A673 (cell line): ENCODE results near the gene PMEPA1. TPM values are rescaled to one million over a fixed set of nuclear protein-coding genes. Genes with fewer than 3 reads are reported as not detected.

Experiments
- BruUV-seq: library from RNA; stranded (reverse); fragments of 400-500 nt; replicated peaks from 2 replicates; lab custom pipeline; 2021; lab: Mats Ljungman, UMichigan
- CTCF ChIA-PET: fragments of 300-600 bp; sonication (Branson Sonifier 250); formaldehyde crosslinking; loops from one replicate; lab custom pipeline; 2022; ENCODE audit warnings: antibody characterized with exemption; lab: Charles Lee
- POLR2A ChIA-PET: fragments of 300-600 bp; sonication (Branson Sonifier 250); formaldehyde crosslinking; loops from one replicate; lab custom pipeline; 2022; ENCODE audit warnings: antibody characterized with exemption; ENCODE audit not compliant: low non-redundant PET; lab: Charles Lee
- DNase-seq: peaks from one replicate; pipeline ENCODE4 v3.0.0-alpha.2; 2015; ENCODE audit warnings: low spot score
- H3K27ac ChIP-seq: fragments of 200-600 bp; sonication (generic); 2 replicates; pipeline ENCODE4 v1.5.1; 2016; ENCODE audit warnings: mixed run types, low read depth, mild to moderate bottlenecking, mixed read lengths, antibody characterized with exemption, low read length; ENCODE audit not compliant: poor library complexity, severe bottlenecking
- H3K27me3 ChIP-seq: fragments of 200-600 bp; sonication (generic); replicated peaks from 2 replicates; pipeline ENCODE4 v1.6.1; 2017; ENCODE audit warnings: mixed run types, low read depth, mild to moderate bottlenecking, mixed read lengths, antibody characterized with exemption, low read length; ENCODE audit not compliant: insufficient read depth, poor library complexity
- H3K36me3 ChIP-seq: fragments of 200-600 bp; sonication (generic); 2 replicates; pipeline ENCODE4 v1.6.1; 2016; ENCODE audit warnings: mixed run types, mild to moderate bottlenecking, mixed read lengths, antibody characterized with exemption, low read length; ENCODE audit not compliant: insufficient read depth, poor library complexity, severe bottlenecking
- H3K4me1 ChIP-seq: fragments of 200-600 bp; sonication (generic); 2 replicates; pipeline ENCODE4 v1.6.1; 2017; ENCODE audit warnings: mixed run types, mild to moderate bottlenecking, mixed read lengths, antibody characterized with exemption, low read length; ENCODE audit not compliant: insufficient read depth, poor library complexity, severe bottlenecking
- H3K4me3 ChIP-seq: fragments of 200-600 bp; sonication (generic); 2 replicates; pipeline ENCODE4 v1.5.1; 2016; ENCODE audit warnings: low read depth, mixed run types, mild to moderate bottlenecking, mixed read lengths, low read length; ENCODE audit not compliant: poor library complexity, severe bottlenecking
- H3K9me3 ChIP-seq: fragments of 200-600 bp; sonication (generic); 2 replicates; pipeline ENCODE4 v1.6.1; 2016; ENCODE audit warnings: mixed run types, low read depth, mild to moderate bottlenecking, mixed read lengths, antibody characterized with exemption, low read length; ENCODE audit not compliant: poor library complexity, severe bottlenecking
- CTCF ChIP-seq: fragments of 300-800, 200-600 bp; sonication (generic); conservative IDR thresholded peaks from 2 replicates; pipeline ENCODE4 v1.5.1; 2017; ENCODE audit warnings: low read depth, mild to moderate bottlenecking, antibody characterized with exemption, low read length, moderate library complexity, mixed read lengths
- EZH2 ChIP-seq: fragments of 200-600 bp; sonication (generic); IDR thresholded peaks from 2 replicates; pipeline ENCODE4 v1.6.1; 2017; ENCODE audit warnings: borderline replicate concordance, low read depth, mild to moderate bottlenecking, mixed read lengths, antibody characterized with exemption, low read length; ENCODE audit not compliant: poor library complexity, severe bottlenecking
- intact Hi-C: fragments of 100-400 bp; cut with micrococcal nuclease; formaldehyde crosslinking; loops from one replicate; pipeline ENCODE4 v1.10.0; 2022; ENCODE audit not compliant: unreplicated experiment
- total RNA-seq: library from RNA; stranded (reverse); gene quantifications from 2 replicates; pipeline ENCODE4 v1.2.3, GENCODE V29; 2021

PMEPA1 gene
- total RNA-seq, 1 experiment from 2014 or later = 9.7 TPM

- BruUV-seq = no TSS peak
- TF ChIP-seq CTCF (no peak), EZH2 (no peak)
- no peak for DNase-seq
- Histone ChIP-seq H3K4me3 (no peak overlapping the region), H3K4me1 (no peaks in the 10 kb centered on the region), H3K27ac (no peak overlapping the region), H3K9me3 (no peaks in the 10 kb centered on the region), H3K27me3 (no peaks in the 10 kb centered on the region), H3K36me3 (no peaks in the 10 kb centered on the region)
- ChIA-PET CTCF (no interaction called here), POLR2A (no interaction called here)
- intact Hi-C loops = no loop called here
These were observed 91.6 kb downstream of the PMEPA1 start for GRCh38 chr20:57618091-57618763.

- Histone ChIP-seq H3K36me3 (no peaks in the 10 kb centered on the region), H3K4me1 (no peaks in the 10 kb centered on the region), H3K27ac (no peak overlapping the region), H3K27me3 (no peaks in the 10 kb centered on the region), H3K4me3 (no peak overlapping the region), H3K9me3 (no peaks in the 10 kb centered on the region)
- ChIA-PET CTCF (no interaction called here), POLR2A (no interaction called here)
- BruUV-seq = no TSS peak
- DNase-seq = no peak
- intact Hi-C loops = no loop called here
- no peak for TF ChIP-seq EZH2
- TF ChIP-seq CTCF = no peak
These were observed 92.6 kb downstream of the PMEPA1 start for GRCh38 chr20:57617079-57617795.

GRCh38 chr20:57616143-57616951 is 93.5 kb downstream of the PMEPA1 start:
- Histone ChIP-seq H3K36me3 (no peaks in the 10 kb centered on the region), H3K27me3 (no peaks in the 10 kb centered on the region), H3K9me3 (no peaks in the 10 kb centered on the region), H3K27ac (no peak overlapping the region), H3K4me3 (no peak overlapping the region), H3K4me1 (no peaks in the 10 kb centered on the region)
- intact Hi-C loops = no loop called here
- ChIA-PET CTCF (no interaction called here), POLR2A (no interaction called here)
- BruUV-seq = no TSS peak
- TF ChIP-seq EZH2 = no peak
- no peak for TF ChIP-seq CTCF
- DNase-seq = no peak
